SK-N-MC (cell line): ENCODE data around the gene C1orf56.

Source experiments
- FOXP2 ChIP-seq: optimal IDR thresholded peaks from 2 replicates; pipeline ENCODE3; 2011; ENCODE audit warnings: mild to moderate bottlenecking, moderate library complexity; ENCODE audit not compliant: insufficient read depth; ENCODE audit errors: extremely low read length, control extremely low read depth
- POLR2AphosphoS5 ChIP-seq: IDR thresholded peaks from 2 replicates; pipeline ENCODE4 v1.6.1; 2012; ENCODE audit warnings: mild to moderate bottlenecking, low read depth, low read length, borderline replicate concordance

DNA sequence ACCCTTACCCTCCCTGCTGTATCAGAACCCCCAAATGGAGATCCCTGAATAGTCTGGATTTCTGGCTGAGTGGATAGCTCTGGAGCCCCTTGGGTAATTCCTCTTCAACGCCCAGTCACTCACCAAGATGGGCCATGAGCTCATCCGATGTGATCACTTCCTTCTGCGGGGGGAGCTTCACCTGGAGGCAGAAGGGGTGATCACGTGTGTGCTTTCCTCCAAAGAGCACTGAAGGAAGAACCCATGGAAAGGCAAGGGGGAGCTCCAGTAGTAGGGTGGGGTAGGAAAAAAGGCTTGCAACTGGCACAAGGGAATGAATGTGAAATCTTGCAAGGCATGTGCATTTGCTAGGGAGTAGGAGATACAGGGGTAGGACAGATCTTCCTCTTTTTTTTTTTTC lies 45.9 kb upstream of the C1orf56 start:
- no peak for TF ChIP-seq POLR2AphosphoS5
- TF ChIP-seq FOXP2, result no peak
